ENCODE results near the gene CRELD2. TPM values are rescaled to one million over a fixed set of nuclear protein-coding genes. Genes with fewer than 3 reads are reported as not detected.

The CRELD2 gene
- total and polyA plus RNA-seq, 2 of the 13 experiments (the other 11 are each of a cell fraction or from before 2014, with no cell fraction given), result 17.2 to 44.7 TPM

- TF ChIP-seq THAP9 (CRISPR knock-in tag; IDR thresholded peaks at IDR 0.05; ENCODE audit: borderline replicate concordance), result peak; percentile 25; the same call in 1 of the 2 replicates
- no peak for TF ChIP-seq AGO1 (IDR thresholded peaks at IDR 0.05; ENCODE audit: low read depth, low read length, poor library complexity, severe bottlenecking)
- TF ChIP-seq, protein P1, sequence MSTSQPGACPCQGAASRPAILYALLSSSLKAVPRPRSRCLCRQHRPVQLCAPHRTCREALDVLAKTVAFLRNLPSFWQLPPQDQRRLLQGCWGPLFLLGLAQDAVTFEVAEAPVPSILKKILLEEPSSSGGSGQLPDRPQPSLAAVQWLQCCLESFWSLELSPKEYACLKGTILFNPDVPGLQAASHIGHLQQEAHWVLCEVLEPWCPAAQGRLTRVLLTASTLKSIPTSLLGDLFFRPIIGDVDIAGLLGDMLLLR (CRISPR knock-in tag; IDR thresholded peaks at IDR 0.05), result no peak
- TF ChIP-seq TEAD3 (CRISPR knock-in tag; optimal IDR thresholded peaks at IDR 0.05; ENCODE audit: borderline replicate concordance), result peak; percentile 24
- TF ChIP-seq HNRNPK (IDR thresholded peaks at IDR 0.05; ENCODE audit: low read depth, low read length, poor library complexity, severe bottlenecking), result peak; percentile 37
- peak; percentile 92 for TF ChIP-seq ZFY (CRISPR knock-in tag; IDR thresholded peaks at IDR 0.05)
- TF ChIP-seq PRMT3 (CRISPR knock-in tag; IDR thresholded peaks at IDR 0.05; ENCODE audit: borderline replicate concordance, low read depth), result no peak
- TF ChIP-seq ZNF180 (CRISPR knock-in tag; IDR thresholded peaks at IDR 0.05; ENCODE audit: borderline replicate concordance, low read depth), result no peak
- TF ChIP-seq ZNF446 (CRISPR knock-in tag; IDR thresholded peaks at IDR 0.05), result no peak; the same call in 1 of the 2 replicates
- TF ChIP-seq, protein P2, sequence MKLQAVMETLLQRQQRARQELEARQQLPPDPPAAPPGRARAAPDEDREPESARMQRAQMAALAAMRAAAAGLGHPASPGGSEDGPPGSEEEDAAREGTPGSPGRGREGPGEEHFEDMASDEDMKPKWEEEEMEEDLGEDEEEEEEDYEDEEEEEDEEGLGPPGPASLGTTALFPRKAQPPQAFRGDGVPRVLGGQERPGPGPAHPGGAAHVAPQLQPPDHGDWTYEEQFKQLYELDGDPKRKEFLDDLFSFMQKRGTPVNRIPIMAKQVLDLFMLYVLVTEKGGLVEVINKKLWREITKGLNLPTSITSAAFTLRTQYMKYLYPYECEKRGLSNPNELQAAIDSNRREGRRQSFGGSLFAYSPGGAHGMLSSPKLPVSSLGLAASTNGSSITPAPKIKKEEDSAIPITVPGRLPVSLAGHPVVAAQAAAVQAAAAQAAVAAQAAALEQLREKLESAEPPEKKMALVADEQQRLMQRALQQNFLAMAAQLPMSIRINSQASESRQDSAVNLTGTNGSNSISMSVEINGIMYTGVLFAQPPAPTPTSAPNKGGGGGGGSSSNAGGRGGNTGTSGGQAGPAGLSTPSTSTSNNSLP (IDR thresholded peaks at IDR 0.05; ENCODE audit: low read depth, low read length), result no peak
- peak; percentile 33; the same call in 1 of the 2 replicates for TF ChIP-seq TSC22D2 (CRISPR knock-in tag; IDR thresholded peaks at IDR 0.05; ENCODE audit: borderline replicate concordance)
- no peak for TF ChIP-seq TCF12 (IDR thresholded peaks at IDR 0.05)
- no peak for TF ChIP-seq TCF12 (CRISPR knock-in tag; IDR thresholded peaks at IDR 0.05)
- TF ChIP-seq IRF9 (CRISPR knock-in tag; IDR thresholded peaks at IDR 0.05; ENCODE audit: borderline replicate concordance), result no peak; the same call in 1 of the 2 replicates
- no peak for TF ChIP-seq NFKBIZ (CRISPR knock-in tag; IDR thresholded peaks at IDR 0.05)
- TF ChIP-seq ZFP82 (CRISPR knock-in tag; IDR thresholded peaks at IDR 0.05; ENCODE audit: borderline replicate concordance), result 0 out of 2 replicates have a peak, but pooled peaks have one; percentile 38
- TF ChIP-seq PPARG (CRISPR knock-in tag; conservative IDR thresholded peaks at IDR 0.05), result peak; percentile 38; the same call in 1 of the 2 replicates
- no peak for TF ChIP-seq CENPX (CRISPR knock-in tag; IDR thresholded peaks at IDR 0.05)
- TF ChIP-seq AGO2 (optimal IDR thresholded peaks at IDR 0.05; ENCODE audit: low read depth, low read length), result peak; percentile 46
- TF ChIP-seq, protein P3, sequence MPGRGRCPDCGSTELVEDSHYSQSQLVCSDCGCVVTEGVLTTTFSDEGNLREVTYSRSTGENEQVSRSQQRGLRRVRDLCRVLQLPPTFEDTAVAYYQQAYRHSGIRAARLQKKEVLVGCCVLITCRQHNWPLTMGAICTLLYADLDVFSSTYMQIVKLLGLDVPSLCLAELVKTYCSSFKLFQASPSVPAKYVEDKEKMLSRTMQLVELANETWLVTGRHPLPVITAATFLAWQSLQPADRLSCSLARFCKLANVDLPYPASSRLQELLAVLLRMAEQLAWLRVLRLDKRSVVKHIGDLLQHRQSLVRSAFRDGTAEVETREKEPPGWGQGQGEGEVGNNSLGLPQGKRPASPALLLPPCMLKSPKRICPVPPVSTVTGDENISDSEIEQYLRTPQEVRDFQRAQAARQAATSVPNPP (CRISPR knock-in tag; IDR thresholded peaks at IDR 0.05), result 0 out of 2 replicates have a peak, but pooled peaks have one; percentile 50
- no peak for TF ChIP-seq NAIF1 (CRISPR knock-in tag; IDR thresholded peaks at IDR 0.05; ENCODE audit: borderline replicate concordance)
Observed at GRCh38 chr22:49917974-49918910, at the start of gene CRELD2, which contains the start of gene ALG12 (continued).

Data from HepG2 (cell line).